ENCODE results near the gene IDH3B.

DNA sequence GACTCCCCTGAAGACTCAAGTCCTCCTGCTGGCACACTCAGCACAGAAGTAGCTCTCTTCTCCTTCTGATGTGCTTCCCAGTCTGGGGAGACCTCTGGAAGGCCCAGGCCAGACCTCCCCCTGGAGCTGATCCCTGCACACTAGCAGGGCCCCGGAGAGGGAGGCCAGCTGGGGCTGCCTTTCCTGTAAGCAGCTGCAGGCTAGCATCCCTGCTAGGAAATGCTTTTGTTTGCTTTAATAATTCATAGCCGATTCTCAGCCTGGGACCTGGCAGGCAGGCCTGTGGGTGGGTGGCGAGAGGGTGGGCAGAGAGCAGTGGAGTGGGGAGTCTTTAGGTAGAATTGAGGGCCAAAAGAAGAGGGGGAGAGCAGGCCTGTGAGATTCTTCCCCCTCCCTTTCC, 33.8 kb upstream of the IDH3B start:
- TF ChIP-seq POLR2A (IDR thresholded peaks at IDR 0.05; ENCODE audit: low read length) = no peak
- TF ChIP-seq GATA1 (IDR thresholded peaks at IDR 0.05; ENCODE audit: low read depth, low read length) = no peak

Measured in erythroblast (primary cell).